A549 (cell line): ENCODE measurements around the gene LASP1NB.

Experiments used
- ATAC-seq, 2 experiments: fragments of 200-7000 bp in 1 of 2; fragments of >200 bp in 1 of 2; cut with Nextera tagmentation in 1 of 2; cut with Tn5 transposase in 1 of 2; 3 replicates each; pipeline versions ENCODE4 v1.8.0 to v1.9.1; 2018 to 2020; ENCODE audit warnings: mild to moderate bottlenecking in 1 of 2, moderate library complexity in 1 of 2
- CTCF ChIA-PET: fragments of 300-600 bp; sonication (Branson Sonifier 250); formaldehyde crosslinking; extraction: SDS; loops from one replicate; lab custom pipeline; 2021; ENCODE audit warnings: antibody characterized with exemption, inconsistent platforms; lab: Yijun Ruan, JAX
- POLR2A ChIA-PET: fragments of 350-600 bp; formaldehyde crosslinking; extraction: SDS; loops from one replicate; lab custom pipeline; 2021; ENCODE audit warnings: antibody characterized with exemption, inconsistent platforms; lab: Yijun Ruan, JAX
- DNase-seq, 2 experiments: peaks; one replicate each; pipeline versions ENCODE4 v3.0.0 to v3.0.0-alpha.2; 2011 to 2016; ENCODE audit warnings: low read depth in 1 of 2, low spot score in 1 of 2
- FAIRE-seq: peaks from 2 replicates; lab custom pipeline; 2011; peaks lifted over from hg19 to GRCh38; lab: Jason Lieb, UNC
- H3K27ac ChIP-seq, 2 experiments: fragments of >200 bp; sonication (Bioruptor Twin); formaldehyde crosslinking; 3 replicates each; pipeline ENCODE4 v1.5.1; 2016 to 2017
- H3K4me1 ChIP-seq: fragments of >200 bp; sonication (Bioruptor Twin); formaldehyde crosslinking; 3 replicates; pipeline ENCODE4 v1.6.1; 2016
- H3K4me2 ChIP-seq: fragments of >200 bp; sonication (Bioruptor Twin); formaldehyde crosslinking; 3 replicates; pipeline ENCODE4 v1.6.1; 2016
- H3K4me3 ChIP-seq: fragments of >200 bp; sonication (Bioruptor Twin); formaldehyde crosslinking; 3 replicates; pipeline ENCODE4 v1.5.1; 2016
- H3K9me3 ChIP-seq: fragments of >200 bp; sonication (Bioruptor Twin); formaldehyde crosslinking; 3 replicates; pipeline ENCODE4 v1.6.1; 2016
- BHLHE40 ChIP-seq: IDR thresholded peaks from 2 replicates; pipeline ENCODE4 v1.6.1; 2012; ENCODE audit warnings: low read depth, low read length, inconsistent platforms
- CHD4 ChIP-seq: fragments of 200-600 bp; sonication (generic); IDR thresholded peaks from 2 replicates; pipeline ENCODE4 v1.6.1; 2016; ENCODE audit warnings: antibody characterized with exemption, mild to moderate bottlenecking, borderline replicate concordance
- CTCF ChIP-seq: fragments of >200 bp; sonication (Bioruptor Twin); formaldehyde crosslinking; IDR thresholded peaks from 3 replicates; pipeline ENCODE4 v1.5.1; 2016
- FOXS1 ChIP-seq: fragments of 250-450 bp; sonication (Bioruptor Pico); IDR thresholded peaks from 2 replicates; pipeline ENCODE4 v1.5.0; 2020; ENCODE audit warnings: mild to moderate bottlenecking, moderate library complexity
- HDAC2 ChIP-seq: fragments of 200-600 bp; sonication (generic); IDR thresholded peaks from 2 replicates; pipeline ENCODE4 v1.6.1; 2016
- HOXA7 ChIP-seq: fragments of 250-450 bp; sonication (Bioruptor Pico); IDR thresholded peaks from 2 replicates; pipeline ENCODE4 v1.5.0; 2020; ENCODE audit warnings: mild to moderate bottlenecking, moderate library complexity
- KDM1A ChIP-seq: fragments of 200-600 bp; sonication (generic); IDR thresholded peaks from 2 replicates; pipeline ENCODE4 v1.6.1; 2016; ENCODE audit warnings: low read depth, mild to moderate bottlenecking
- RARB ChIP-seq: fragments of 250-450 bp; sonication (Bioruptor Pico); IDR thresholded peaks from 2 replicates; pipeline ENCODE4 v1.8.0; 2021; ENCODE audit warnings: mild to moderate bottlenecking, moderate library complexity
- SMC3 ChIP-seq: fragments of >200 bp; sonication (Bioruptor Twin); formaldehyde crosslinking; IDR thresholded peaks from 3 replicates; pipeline ENCODE4 v1.6.1; 2018; ENCODE audit warnings: inconsistent platforms
- TP53 ChIP-seq: fragments of 250-450 bp; sonication (Bioruptor Pico); IDR thresholded peaks from 2 replicates; pipeline ENCODE4 v1.5.0; 2021; ENCODE audit warnings: mild to moderate bottlenecking, moderate library complexity
- USF2 ChIP-seq: fragments of 450-650 bp; IDR thresholded peaks from 2 replicates; pipeline ENCODE4 v1.6.1; 2014; ENCODE audit warnings: antibody characterized with exemption
- ZFP36 ChIP-seq: fragments of 450-650 bp; IDR thresholded peaks from 2 replicates; pipeline ENCODE4 v1.6.1; 2014; ENCODE audit warnings: borderline replicate concordance; ENCODE audit not compliant: partially characterized antibody
- WGBS: methylation state at CpG from one replicate; pipeline ENCODE4 v1.1.6; 2017; ENCODE audit errors: missing lambda C conversion rate; 5-methylcytosine and 5-hydroxymethylcytosine counted together

The LASP1NB gene

GRCh38 chr17:38882870-38883269 is 42.5 kb upstream of the LASP1NB start:
- WGBS, result 71% methylated on average over 2 of the region's 2 CpGs
- Histone ChIP-seq H3K4me3 (no peak overlapping the region), H3K4me1 (peaks cover 95% of the 10 kb centered on the region), H3K27ac (peak overlapping the region; percentile 18 to 98; a peak in 3 of 6 replicates), H3K4me2 (peak overlapping the region; percentile 86; the same call in 2 of the 3 replicates), H3K9me3 (no peaks in the 10 kb centered on the region)
- ATAC-seq (no peak), FAIRE-seq (no peak), DNase-seq (no peak)
- POLR2A ChIA-PET, result interaction anchor here (1.6 to 5.2 kb wide), 2 partner anchors 10 to 12 kb away, joined by 3 to 33 read pairs; partner anchors contain the start of gene LASP1
- TF ChIP-seq SMC3, result no peak
- no peak for TF ChIP-seq RARB (CRISPR knock-in tag)
- no peak for TF ChIP-seq FOXS1 (CRISPR knock-in tag)
- TF ChIP-seq USF2, result no peak
- no peak for TF ChIP-seq TP53 (CRISPR knock-in tag)
- TF ChIP-seq ZFP36, result no peak
- CTCF ChIA-PET, result interaction anchor here (1.2 to 4.6 kb wide), 4 partner anchors 9 to 100 kb away, joined by 4 to 39 read pairs (median 4); partner anchors contain the start of gene LASP1

GRCh38 chr17:38883592-38884526 is 41.6 kb upstream of the LASP1NB start:
- peak overlapping the region; percentile 86; the same call in 2 of the 3 replicates for H3K4me2 ChIP-seq
- peaks cover 88% of the 10 kb centered on the region for H3K4me1 ChIP-seq
- H3K27ac ChIP-seq, result peak overlapping the region in 1 of 2 experiments; percentile 98; a peak in 3 of 6 replicates
- FAIRE-seq (no peak), ATAC-seq (no peak), DNase-seq (no peak)
- 81% methylated on average over 19 of the region's 19 CpGs for WGBS
- CTCF ChIA-PET, result interaction anchor here (0.6 to 2.8 kb wide), 7 partner anchors 10 to 99 kb away, joined by 3 to 19 read pairs (median 4); no protein-coding TSS in a partner anchor
- TF ChIP-seq CHD4 (0 out of 2 replicates have a peak, but pooled peaks have one; percentile 69), BHLHE40 (no peak), HDAC2 (0 out of 2 replicates have a peak, but pooled peaks have one; percentile 69), KDM1A (peak; percentile 91), CTCF (peak; percentile 13; the same call in 1 of the 3 replicates)
- no peak overlapping the region for H3K4me3 ChIP-seq
- POLR2A ChIA-PET, result interaction anchor here (0.5 to 0.7 kb wide), 2 partner anchors 263 to 577 kb away, joined by 6 to 10 read pairs; no protein-coding TSS in a partner anchor
- H3K9me3 ChIP-seq, result no peaks in the 10 kb centered on the region

GRCh38 chr17:38885044-38885727 is 40.2 kb upstream of the LASP1NB start:
- FAIRE-seq, result no peak
- Histone ChIP-seq H3K9me3 (no peaks in the 10 kb centered on the region), H3K4me1 (peaks cover 80% of the 10 kb centered on the region), H3K4me3 (no peak overlapping the region), H3K27ac (peak overlapping the region in 1 of 2 experiments; percentile 57; a peak in 3 of 6 replicates), H3K4me2 (peak overlapping the region; percentile 17; the same call in 1 of the 3 replicates)
- DNase-seq, result no peak
- 83% methylated on average over 9 of the region's 9 CpGs for WGBS
- peak; percentile 62; the same call in 1 of the 2 replicates for TF ChIP-seq KDM1A
- TF ChIP-seq HOXA7, result no peak
- ATAC-seq, result no peak
- ChIA-PET POLR2A (no interaction called here), CTCF (interaction anchor here (1.0 to 2.8 kb wide), 6 partner anchors 12 to 268 kb away, joined by 3 to 19 read pairs (median 4); partner anchors contain the start of genes FBXO47 and LASP1)
